ENCODE measurements around the gene TNPO1.

DNA sequence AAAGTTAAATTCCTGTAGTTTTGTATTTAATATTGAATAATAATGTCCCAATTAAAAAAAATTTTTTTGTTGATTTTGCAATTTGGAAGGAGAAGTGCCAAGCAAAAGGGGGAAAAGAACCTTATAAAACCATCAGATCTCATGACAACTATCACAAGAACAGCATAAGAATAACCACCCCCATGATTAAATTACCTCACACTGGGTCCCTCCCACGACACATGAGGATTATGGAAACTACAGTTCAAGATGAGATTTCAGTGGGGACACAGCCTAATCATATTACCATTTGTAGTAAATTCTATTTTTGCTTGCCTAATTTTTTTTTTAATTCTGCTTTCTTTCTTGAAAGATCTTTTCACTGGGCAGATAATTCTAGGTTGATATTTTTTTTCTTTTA lies 106.0 kb downstream of the TNPO1 start:
- TF ChIP-seq POLR2AphosphoS5 (IDR thresholded peaks at IDR 0.05; ENCODE audit: low read depth, low read length) (no peak), YY1 (IDR thresholded peaks at IDR 0.05; ENCODE audit: low read depth, low read length) (no peak), CTCF (IDR thresholded peaks at IDR 0.05; ENCODE audit: control extremely low read depth in 1 of 3, insufficient read depth in 1 of 3, low read depth in 1 of 3, low read length in 3 of 3) (no peak), BRCA1 (IDR thresholded peaks at IDR 0.05; ENCODE audit: low read depth, low read length) (no peak), SAP30 (IDR thresholded peaks at IDR 0.05; ENCODE audit: insufficient read depth, insufficient replicate concordance, low read length) (no peak), POLR2A (IDR thresholded peaks at IDR 0.05; ENCODE audit: control extremely low read depth in 1 of 2, low read depth in 2 of 2, low read length in 2 of 2) (no peak), SP1 (IDR thresholded peaks at IDR 0.05; ENCODE audit: low read depth, low read length) (no peak), SUZ12 (IDR thresholded peaks at IDR 0.05; ENCODE audit: low read length) (no peak)

All from H1 (cell line).